ENCODE measurements around the gene KCNQ2. TPM values are rescaled to one million over a fixed set of nuclear protein-coding genes. Genes with fewer than 3 reads are reported as not detected.

KCNQ2 gene
- total RNA-seq, 1 donor from 2014 or later = 39.5 TPM

GRCh38 chr20:63494420-63495166 is 22.1 kb upstream of the KCNQ2 start:
- DNase-seq (ENCODE audit: low spot score) = no peak
- H2AFZ ChIP-seq (replicated peaks) = no peak overlapping the region
- no peaks in the 10 kb centered on the region for H3K79me2 ChIP-seq (ENCODE audit: low read depth)
- H3K9ac ChIP-seq = no peak overlapping the region
- H3K36me3 Mint-ChIP-seq = peaks cover 3% of the 10 kb centered on the region
- H3K27ac ChIP-seq = no peak overlapping the region
- peaks cover 7% of the 10 kb centered on the region for H3K9me3 Mint-ChIP-seq
- H3K27ac Mint-ChIP-seq = no peak overlapping the region
- no peaks in the 10 kb centered on the region for H3K4me1 ChIP-seq
- no peaks in the 10 kb centered on the region for H3F3A ChIP-seq (ENCODE audit: low read depth)
- H3K4me3 Mint-ChIP-seq = no peak overlapping the region
- H3K27me3 Mint-ChIP-seq (ENCODE audit: insufficient read depth, low read depth) = peaks cover 34% of the 10 kb centered on the region
- no peak overlapping the region for H3K4me3 ChIP-seq
- H4K20me1 ChIP-seq (ENCODE audit: low read depth) = peaks cover 17% of the 10 kb centered on the region
- TF ChIP-seq EZH2 (IDR thresholded peaks at IDR 0.05) = no peak
- TF ChIP-seq EZH2phosphoT487 (IDR thresholded peaks at IDR 0.05) = no peak
- no peak for TF ChIP-seq CTCF (IDR thresholded peaks at IDR 0.05)
- H3K36me3 ChIP-seq = no peaks in the 10 kb centered on the region
- H3K27me3 ChIP-seq = peaks cover 65% of the 10 kb centered on the region
- H3K9me3 ChIP-seq (ENCODE audit: low read depth) = no peaks in the 10 kb centered on the region
- peaks cover 8% of the 10 kb centered on the region for H3K4me1 Mint-ChIP-seq
- H3K4me2 ChIP-seq = no peak overlapping the region

- H3K27me3 Mint-ChIP-seq (ENCODE audit: insufficient read depth, low read depth) = peaks cover 34% of the 10 kb centered on the region
Measured at GRCh38 chr20:63494084-63494419, 21.6 kb upstream of the KCNQ2 start.

DNA sequence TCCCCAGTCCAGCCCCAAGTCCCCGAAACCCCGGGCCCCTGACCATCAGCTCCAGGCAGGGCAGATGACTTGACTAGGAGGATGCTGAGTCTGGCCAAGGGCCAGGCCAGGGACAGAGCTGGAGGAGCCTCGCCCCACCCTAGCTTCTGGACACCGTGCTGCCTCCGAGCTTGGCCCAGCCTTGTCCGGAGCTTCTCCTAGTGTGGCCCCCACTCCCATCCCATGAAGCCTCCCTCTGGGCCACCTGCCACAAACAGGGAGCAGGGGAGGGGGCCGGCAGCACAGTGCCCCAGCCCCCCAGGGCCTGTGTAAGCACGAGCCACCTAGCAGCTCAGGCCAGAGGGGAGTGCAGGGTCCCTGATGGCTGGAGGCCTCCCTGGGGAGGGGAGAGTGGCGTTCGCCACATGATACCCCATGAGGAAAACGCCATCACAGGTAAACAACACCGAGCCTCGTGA is 21.1 kb upstream of the KCNQ2 start:
- Mint-ChIP-seq H3K4me1 (peaks cover 8% of the 10 kb centered on the region), H3K36me3 (peaks cover 3% of the 10 kb centered on the region), H3K27me3 (ENCODE audit: insufficient read depth, low read depth) (peaks cover 37% of the 10 kb centered on the region), H3K9me3 (peaks cover 7% of the 10 kb centered on the region), H3K27ac (no peak overlapping the region), H3K4me3 (no peak overlapping the region)
- Histone ChIP-seq H3K36me3 (no peaks in the 10 kb centered on the region), H3F3A (ENCODE audit: low read depth) (no peaks in the 10 kb centered on the region), H4K20me1 (ENCODE audit: low read depth) (peaks cover 24% of the 10 kb centered on the region), H3K4me3 (no peak overlapping the region), H3K9me3 (ENCODE audit: low read depth) (no peaks in the 10 kb centered on the region), H3K4me1 (peaks cover 3% of the 10 kb centered on the region), H3K9ac (no peak overlapping the region), H3K27ac (no peak overlapping the region), H3K27me3 (peaks cover 65% of the 10 kb centered on the region), H2AFZ (replicated peaks) (no peak overlapping the region), H3K79me2 (ENCODE audit: low read depth) (no peaks in the 10 kb centered on the region), H3K4me2 (no peak overlapping the region)
- no peak for DNase-seq (ENCODE audit: low spot score)
- TF ChIP-seq EZH2phosphoT487 (IDR thresholded peaks at IDR 0.05) (no peak), CTCF (IDR thresholded peaks at IDR 0.05) (no peak), EZH2 (IDR thresholded peaks at IDR 0.05) (no peak)

More at GRCh38 chr20:63494084-63494419, 21.6 kb upstream of the KCNQ2 start:
- Histone ChIP-seq H3K4me3 (no peak overlapping the region), H3K4me1 (no peaks in the 10 kb centered on the region), H3K9me3 (ENCODE audit: low read depth) (no peaks in the 10 kb centered on the region), H3K27ac (no peak overlapping the region), H3K36me3 (no peaks in the 10 kb centered on the region), H3K27me3 (peaks cover 65% of the 10 kb centered on the region), H4K20me1 (ENCODE audit: low read depth) (peaks cover 19% of the 10 kb centered on the region), H3K9ac (no peak overlapping the region), H3K79me2 (ENCODE audit: low read depth) (no peaks in the 10 kb centered on the region), H3K4me2 (no peak overlapping the region), H2AFZ (replicated peaks) (no peak overlapping the region), H3F3A (ENCODE audit: low read depth) (no peaks in the 10 kb centered on the region)
- Mint-ChIP-seq H3K27ac (no peak overlapping the region), H3K4me3 (no peak overlapping the region), H3K36me3 (peaks cover 3% of the 10 kb centered on the region), H3K4me1 (peaks cover 8% of the 10 kb centered on the region), H3K9me3 (peaks cover 7% of the 10 kb centered on the region)
- no peak for DNase-seq (ENCODE audit: low spot score)
- TF ChIP-seq CTCF (IDR thresholded peaks at IDR 0.05) (no peak), EZH2 (IDR thresholded peaks at IDR 0.05) (no peak), EZH2phosphoT487 (IDR thresholded peaks at IDR 0.05) (no peak)
